Brain microvascular endothelial cell (primary cell): ENCODE measurements around the gene MVP.
"Not testable (repeated sequence)": the region's sequence is repeated elsewhere in the genome, so short reads cannot be mapped to it uniquely, and the experiment has no call there.

ENCODE experiments used
- DNase-seq: peaks from one replicate; pipeline ENCODE4 v3.0.0-alpha.2; 2020
- H3K27ac ChIP-seq: fragments of 250-450 bp; sonication (Bioruptor Pico); 2 replicates; pipeline ENCODE4 v1.5.1; 2020; ENCODE audit warnings: mild to moderate bottlenecking, moderate library complexity
- H3K27me3 ChIP-seq: fragments of 250-450 bp; sonication (Bioruptor Pico); replicated peaks from 2 replicates; pipeline ENCODE4 v1.5.1; 2020; ENCODE audit warnings: mild to moderate bottlenecking
- H3K36me3 ChIP-seq: fragments of 250-450 bp; sonication (Bioruptor Pico); replicated peaks from 2 replicates; pipeline ENCODE4 v1.5.1; 2020; ENCODE audit warnings: mild to moderate bottlenecking
- H3K4me3 ChIP-seq: 2 replicates; pipeline ENCODE4 v1.5.1; 2011; ENCODE audit warnings: low read depth, mild to moderate bottlenecking, control low read depth, low read length, moderate library complexity
- in situ Hi-C: cut with HindIII; loops from 2 replicates; pipeline ENCODE4 v1.10.0; 2017; ENCODE audit warnings: low sequenced_read_pairs, low pct_ligation_motif_present
- TF ChIP-seq, protein P1 (sequence below): IDR thresholded peaks from 2 replicates; pipeline ENCODE4 v1.5.1; 2011; ENCODE audit warnings: low read depth, mild to moderate bottlenecking, moderate library complexity, low read length, control low read depth, inconsistent platforms; ENCODE audit errors: missing control alignments

The MVP gene

DNA sequence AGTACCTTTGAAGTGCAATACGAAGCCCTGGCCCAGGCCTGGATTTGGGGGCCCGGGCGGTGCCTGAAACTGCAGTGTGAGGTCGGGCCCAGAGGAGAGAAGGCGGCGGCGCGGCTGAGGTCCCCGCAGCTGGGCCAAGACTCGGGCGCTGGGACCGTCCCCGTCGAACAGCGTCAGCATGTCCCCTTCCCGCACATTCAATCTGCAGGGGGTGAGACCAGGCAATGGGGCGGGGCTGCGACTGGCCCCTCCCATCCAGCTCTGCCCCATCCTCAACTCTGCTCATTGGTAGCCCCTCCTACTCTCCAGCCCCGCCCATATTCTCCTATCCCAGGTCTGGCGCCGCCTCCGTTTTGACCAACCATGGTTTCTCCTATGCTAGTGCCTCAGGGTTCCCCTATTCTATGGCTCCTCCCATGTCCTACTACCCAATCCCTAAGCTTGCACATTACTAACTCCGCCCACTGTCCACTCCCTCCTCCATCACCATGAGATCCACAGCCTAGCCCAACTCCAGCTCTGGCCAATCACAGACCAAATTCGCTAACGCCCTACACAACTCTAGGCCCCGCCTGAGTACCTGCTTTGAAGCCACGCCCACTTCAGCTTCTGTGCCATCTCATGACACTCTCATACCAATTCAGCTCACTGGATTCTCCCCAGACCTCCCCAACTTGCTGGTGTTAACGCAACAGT, 57.2 kb downstream of the MVP start:
- Histone ChIP-seq H3K4me3 (no peak overlapping the region), H3K27me3 (peaks cover 9% of the 10 kb centered on the region), H3K36me3 (no peaks in the 10 kb centered on the region), H3K27ac (no peak overlapping the region)
- DNase-seq, result peak; percentile 17
- TF ChIP-seq, protein P1, sequence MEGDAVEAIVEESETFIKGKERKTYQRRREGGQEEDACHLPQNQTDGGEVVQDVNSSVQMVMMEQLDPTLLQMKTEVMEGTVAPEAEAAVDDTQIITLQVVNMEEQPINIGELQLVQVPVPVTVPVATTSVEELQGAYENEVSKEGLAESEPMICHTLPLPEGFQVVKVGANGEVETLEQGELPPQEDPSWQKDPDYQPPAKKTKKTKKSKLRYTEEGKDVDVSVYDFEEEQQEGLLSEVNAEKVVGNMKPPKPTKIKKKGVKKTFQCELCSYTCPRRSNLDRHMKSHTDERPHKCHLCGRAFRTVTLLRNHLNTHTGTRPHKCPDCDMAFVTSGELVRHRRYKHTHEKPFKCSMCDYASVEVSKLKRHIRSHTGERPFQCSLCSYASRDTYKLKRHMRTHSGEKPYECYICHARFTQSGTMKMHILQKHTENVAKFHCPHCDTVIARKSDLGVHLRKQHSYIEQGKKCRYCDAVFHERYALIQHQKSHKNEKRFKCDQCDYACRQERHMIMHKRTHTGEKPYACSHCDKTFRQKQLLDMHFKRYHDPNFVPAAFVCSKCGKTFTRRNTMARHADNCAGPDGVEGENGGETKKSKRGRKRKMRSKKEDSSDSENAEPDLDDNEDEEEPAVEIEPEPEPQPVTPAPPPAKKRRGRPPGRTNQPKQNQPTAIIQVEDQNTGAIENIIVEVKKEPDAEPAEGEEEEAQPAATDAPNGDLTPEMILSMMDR, result no peak
- in situ Hi-C loops, result no loop called here

DNA sequence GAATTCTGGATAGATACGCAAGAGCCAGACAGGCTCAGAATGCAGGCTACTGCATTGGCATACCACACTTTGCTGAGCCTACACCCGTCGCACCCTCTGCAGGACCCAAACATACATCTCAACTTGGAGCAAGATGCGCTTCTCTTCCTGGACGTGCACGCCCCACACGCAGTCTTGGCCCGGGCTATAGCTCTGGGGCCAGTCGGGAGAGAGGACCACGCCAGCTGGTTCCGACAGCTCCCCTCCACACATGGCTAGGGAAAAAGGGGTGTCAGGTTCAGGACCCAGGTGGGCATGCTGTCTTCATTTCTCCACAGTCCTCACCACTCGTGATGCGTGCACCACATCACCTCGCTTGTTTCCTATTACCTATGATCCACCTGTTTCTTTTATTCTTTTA, 57.9 kb downstream of the MVP start:
- peaks cover 9% of the 10 kb centered on the region for H3K27me3 ChIP-seq
- in situ Hi-C loops, result no loop called here

DNA sequence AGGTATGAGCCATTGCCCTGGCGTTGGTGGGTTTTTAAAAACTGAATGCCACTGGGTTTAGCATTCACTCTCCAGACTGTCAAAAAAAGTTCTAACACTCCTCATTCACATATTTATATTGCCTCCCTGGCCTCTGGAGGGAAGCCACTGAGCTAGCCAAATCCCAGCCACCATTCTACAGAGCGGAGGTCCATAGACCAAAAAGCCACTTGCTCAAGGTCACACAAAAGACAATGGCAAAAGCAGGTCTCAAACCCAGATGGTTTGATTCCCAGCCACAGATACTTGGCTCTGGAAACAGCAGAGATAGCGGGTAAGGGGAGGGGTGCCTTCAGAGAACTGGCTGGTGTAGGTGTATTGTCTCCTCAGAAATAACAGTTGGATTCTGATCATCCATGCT, 60.8 kb downstream of the MVP start:
- H3K27me3 ChIP-seq, result peaks cover 9% of the 10 kb centered on the region
- H3K27ac ChIP-seq, result no peak overlapping the region
- no peak overlapping the region for H3K4me3 ChIP-seq
- DNase-seq, result no peak
- no peaks in the 10 kb centered on the region for H3K36me3 ChIP-seq
- in situ Hi-C loops, result no loop called here
- TF ChIP-seq, protein P1, result no peak

More for the DNA sequence above, 57.9 kb downstream of the MVP start:
- TF ChIP-seq, protein P1, result no peak
- H3K4me3 ChIP-seq, result no peak overlapping the region
- no peak for DNase-seq
- H3K27ac ChIP-seq, result no peak overlapping the region
- H3K36me3 ChIP-seq, result no peaks in the 10 kb centered on the region

DNA sequence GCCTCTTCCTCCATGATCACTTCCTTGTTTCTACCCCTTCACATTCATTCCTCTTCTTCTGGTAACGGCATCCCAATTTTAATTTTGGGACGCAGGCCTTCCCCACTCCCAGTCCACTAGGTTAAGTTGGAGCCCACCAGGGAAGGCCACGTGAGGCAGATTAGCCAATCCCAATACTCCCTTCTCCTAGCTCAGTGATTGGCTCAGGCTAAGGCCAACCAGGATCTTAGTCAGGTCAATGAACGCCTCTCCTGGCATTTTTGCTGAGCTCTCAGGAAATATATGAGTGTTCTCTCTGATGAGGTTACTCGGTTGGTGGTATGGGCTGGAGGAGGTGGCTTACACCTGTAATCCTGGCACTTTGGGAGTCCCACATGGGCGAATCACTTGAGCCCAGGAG, 63.7 kb downstream of the MVP start:
- no peak for DNase-seq
- in situ Hi-C loops, result no loop called here
- no peaks in the 10 kb centered on the region for H3K36me3 ChIP-seq
- TF ChIP-seq, protein P1, result no peak
- H3K27me3 ChIP-seq, result no peaks in the 10 kb centered on the region
- H3K27ac ChIP-seq, result no peak overlapping the region
- no peak overlapping the region for H3K4me3 ChIP-seq

DNA sequence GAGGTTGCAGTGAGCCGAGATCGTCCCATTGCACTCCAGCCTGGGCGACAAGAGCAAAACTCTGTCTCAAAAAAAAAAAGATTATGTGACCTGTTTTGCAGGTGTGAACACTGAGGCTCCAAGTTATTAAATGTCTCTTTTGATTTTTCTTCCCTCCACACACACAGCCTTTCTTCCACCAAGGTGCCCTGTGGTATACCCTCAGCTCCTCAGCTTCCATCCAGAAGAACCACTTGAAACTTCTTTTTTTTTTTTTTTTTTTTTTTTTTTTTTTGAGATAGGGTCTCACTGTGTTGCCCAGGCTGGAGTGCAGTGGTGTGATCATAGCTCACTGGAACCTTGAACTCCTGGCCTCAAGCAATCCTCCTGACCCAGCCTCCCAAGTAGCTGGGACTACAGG, 69.1 kb downstream of the MVP start:
- H3K27ac ChIP-seq, H3K4me3 ChIP-seq, in situ Hi-C loops, DNase-seq, H3K36me3 ChIP-seq, H3K27me3 ChIP-seq: not testable (repeated sequence)

DNA sequence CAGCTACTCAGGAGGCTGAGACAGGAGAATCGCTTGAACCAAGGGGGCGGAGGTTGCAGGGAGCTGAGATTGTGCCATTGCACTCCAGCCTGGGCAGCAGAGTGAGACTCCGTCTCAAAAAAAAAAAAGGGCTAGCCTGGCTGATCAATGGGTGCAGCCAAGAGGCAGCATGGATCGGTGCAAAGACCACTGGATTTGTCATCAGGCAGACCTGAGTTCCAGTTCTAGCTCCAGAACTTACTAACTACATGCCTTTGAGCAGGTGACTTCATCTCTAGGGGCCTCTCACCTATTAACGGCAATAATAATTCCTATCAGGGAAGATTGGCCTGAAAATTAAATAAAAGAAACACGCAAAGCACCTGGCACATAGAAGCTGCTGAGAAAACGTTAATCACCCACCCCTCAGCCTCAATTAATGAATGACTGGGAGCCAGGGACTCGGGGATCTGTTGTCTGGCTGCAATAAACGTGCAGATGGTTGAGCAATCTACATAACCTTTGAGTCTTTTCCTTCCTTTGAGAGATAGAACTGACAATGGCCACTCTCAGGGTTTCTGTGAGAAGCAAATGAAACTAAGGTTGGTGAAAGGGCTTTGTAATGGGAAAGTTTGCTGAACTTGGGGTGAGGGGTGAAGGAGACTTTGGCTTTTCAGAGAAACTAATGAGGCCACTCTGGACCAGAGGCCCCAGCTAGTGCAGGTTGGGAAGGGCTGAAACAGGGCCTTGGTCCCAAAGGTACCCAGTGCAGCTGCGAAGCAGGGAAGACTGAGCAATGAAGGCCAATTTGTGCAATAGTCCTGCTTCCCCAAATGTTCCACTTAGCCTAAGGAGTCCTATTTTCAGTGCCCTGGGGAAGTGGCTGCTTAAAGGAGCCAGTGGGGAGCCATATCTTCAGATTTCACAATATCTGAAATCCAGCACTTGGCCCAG, 71.5 kb downstream of the MVP start:
- no peak overlapping the region for H3K27ac ChIP-seq
- no peak for DNase-seq
- in situ Hi-C loops, result no loop called here

More for the DNA sequence above, 71.5 kb downstream of the MVP start:
- Histone ChIP-seq H3K27me3 (no peaks in the 10 kb centered on the region), H3K36me3 (no peaks in the 10 kb centered on the region), H3K4me3 (no peak overlapping the region)
- TF ChIP-seq, protein P1, result no peak
